K562 (cell line): ENCODE results near the gene SLC39A7. TPM values are rescaled to one million over a fixed set of nuclear protein-coding genes. Genes with fewer than 3 reads are reported as not detected.

Experiments
- HMG20B ChIP-seq: fragments of 250-450 bp; sonication (Bioruptor Pico); IDR thresholded peaks from 2 replicates; pipeline ENCODE4 v1.5.0; 2021; ENCODE audit warnings: mild to moderate bottlenecking
- KDM5B ChIP-seq: fragments of 200-600 bp; sonication (generic); IDR thresholded peaks from 2 replicates; pipeline ENCODE4 v1.6.1; 2012; ENCODE audit warnings: low read depth, mild to moderate bottlenecking, moderate library complexity, low read length, control low read depth, inconsistent platforms; ENCODE audit not compliant: insufficient replicate concordance
- SPI1 ChIP-seq: IDR thresholded peaks from 2 replicates; pipeline ENCODE4 v1.6.1; 2011; ENCODE audit warnings: low read depth, low read length, control low read depth, borderline replicate concordance
- polyA plus RNA-seq, 8 experiments: library from polyadenylated mRNA; depleted of rRNA in 4 of 8; stranded (reverse) in 5 of 8; unstranded in 3 of 8; fragments of >200 nt; fragmentation: Nextera tagmentation in 2 of 8; fragmentation: Illumina TruSeq in 1 of 8; extraction: Ambion mirVana in 2 of 8; extraction: Trizol in 1 of 8; gene quantifications; 2 replicates each; pipeline versions ENCODE4 v1.2.1 to v1.2.3, GENCODE V29; 2011 to 2014; ENCODE audit warnings: inconsistent platforms in 1 of 8, missing spikeins in 1 of 8
- total RNA-seq, 7 experiments: library from RNA; depleted of rRNA in 6 of 7; stranded (reverse); fragments of >200 nt in 6 of 7; fragmentation: Illumina TruSeq in 2 of 7; extraction: Trizol in 2 of 7; gene quantifications; 2 replicates each; pipeline versions ENCODE4 v1.2.1 to v1.2.3, GENCODE V29; 2011 to 2021; ENCODE audit warnings: low replicate concordance in 1 of 7
- TF ChIP-seq, protein P1 (sequence below): fragments of 450-650 bp; conservative IDR thresholded peaks from 2 replicates; pipeline ENCODE4 v1.6.1; 2016; ENCODE audit warnings: missing genetic modification characterization, low read depth, mild to moderate bottlenecking, control low read depth, missing compliant biosample characterization
- TF ChIP-seq, protein P2 (sequence below): sonication (generic); formaldehyde crosslinking; IDR thresholded peaks from 2 replicates; pipeline ENCODE4 v1.8.0; 2022; ENCODE audit warnings: mild to moderate bottlenecking, missing genetic modification reagents, borderline replicate concordance

Gene SLC39A7
- total and polyA plus RNA-seq, 9 of the 15 experiments (the other 6 are each of a cell fraction or from before 2014, with no cell fraction given): 21.7 to 169 (median 121) TPM

- TF ChIP-seq, protein P1, sequence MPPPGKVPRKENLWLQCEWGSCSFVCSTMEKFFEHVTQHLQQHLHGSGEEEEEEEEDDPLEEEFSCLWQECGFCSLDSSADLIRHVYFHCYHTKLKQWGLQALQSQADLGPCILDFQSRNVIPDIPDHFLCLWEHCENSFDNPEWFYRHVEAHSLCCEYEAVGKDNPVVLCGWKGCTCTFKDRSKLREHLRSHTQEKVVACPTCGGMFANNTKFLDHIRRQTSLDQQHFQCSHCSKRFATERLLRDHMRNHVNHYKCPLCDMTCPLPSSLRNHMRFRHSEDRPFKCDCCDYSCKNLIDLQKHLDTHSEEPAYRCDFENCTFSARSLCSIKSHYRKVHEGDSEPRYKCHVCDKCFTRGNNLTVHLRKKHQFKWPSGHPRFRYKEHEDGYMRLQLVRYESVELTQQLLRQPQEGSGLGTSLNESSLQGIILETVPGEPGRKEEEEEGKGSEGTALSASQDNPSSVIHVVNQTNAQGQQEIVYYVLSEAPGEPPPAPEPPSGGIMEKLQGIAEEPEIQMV (tag): peak; percentile 53; the same call in 1 of the 2 replicates
- TF ChIP-seq, protein P2, sequence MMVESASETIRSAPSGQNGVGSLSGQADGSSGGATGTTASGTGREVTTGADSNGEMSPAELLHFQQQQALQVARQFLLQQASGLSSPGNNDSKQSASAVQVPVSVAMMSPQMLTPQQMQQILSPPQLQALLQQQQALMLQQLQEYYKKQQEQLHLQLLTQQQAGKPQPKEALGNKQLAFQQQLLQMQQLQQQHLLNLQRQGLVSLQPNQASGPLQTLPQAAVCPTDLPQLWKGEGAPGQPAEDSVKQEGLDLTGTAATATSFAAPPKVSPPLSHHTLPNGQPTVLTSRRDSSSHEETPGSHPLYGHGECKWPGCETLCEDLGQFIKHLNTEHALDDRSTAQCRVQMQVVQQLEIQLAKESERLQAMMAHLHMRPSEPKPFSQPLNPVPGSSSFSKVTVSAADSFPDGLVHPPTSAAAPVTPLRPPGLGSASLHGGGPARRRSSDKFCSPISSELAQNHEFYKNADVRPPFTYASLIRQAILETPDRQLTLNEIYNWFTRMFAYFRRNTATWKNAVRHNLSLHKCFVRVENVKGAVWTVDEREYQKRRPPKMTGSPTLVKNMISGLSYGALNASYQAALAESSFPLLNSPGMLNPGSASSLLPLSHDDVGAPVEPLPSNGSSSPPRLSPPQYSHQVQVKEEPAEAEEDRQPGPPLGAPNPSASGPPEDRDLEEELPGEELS (CRISPR knock-in tag): no peak
- TF ChIP-seq SPI1 (peak; percentile 51; the same call in 1 of the 2 replicates), KDM5B (peak; percentile 88), HMG20B (CRISPR knock-in tag) (no peak)
Observed at GRCh38 chr6:33248932-33249731, 48.5 kb downstream of the SLC39A7 start (continued).
